HG02938 (cell line): Measurements from ENCODE around the gene GNAT1.

ENCODE experiments used
- ATAC-seq: cut with Tn5 transposase; IDR thresholded peaks from one replicate; pipeline ENCODE4 v1.9.1; 2021; ENCODE audit warnings: mild to moderate bottlenecking, moderate library complexity; ENCODE audit not compliant: unreplicated experiment

Gene GNAT1

DNA sequence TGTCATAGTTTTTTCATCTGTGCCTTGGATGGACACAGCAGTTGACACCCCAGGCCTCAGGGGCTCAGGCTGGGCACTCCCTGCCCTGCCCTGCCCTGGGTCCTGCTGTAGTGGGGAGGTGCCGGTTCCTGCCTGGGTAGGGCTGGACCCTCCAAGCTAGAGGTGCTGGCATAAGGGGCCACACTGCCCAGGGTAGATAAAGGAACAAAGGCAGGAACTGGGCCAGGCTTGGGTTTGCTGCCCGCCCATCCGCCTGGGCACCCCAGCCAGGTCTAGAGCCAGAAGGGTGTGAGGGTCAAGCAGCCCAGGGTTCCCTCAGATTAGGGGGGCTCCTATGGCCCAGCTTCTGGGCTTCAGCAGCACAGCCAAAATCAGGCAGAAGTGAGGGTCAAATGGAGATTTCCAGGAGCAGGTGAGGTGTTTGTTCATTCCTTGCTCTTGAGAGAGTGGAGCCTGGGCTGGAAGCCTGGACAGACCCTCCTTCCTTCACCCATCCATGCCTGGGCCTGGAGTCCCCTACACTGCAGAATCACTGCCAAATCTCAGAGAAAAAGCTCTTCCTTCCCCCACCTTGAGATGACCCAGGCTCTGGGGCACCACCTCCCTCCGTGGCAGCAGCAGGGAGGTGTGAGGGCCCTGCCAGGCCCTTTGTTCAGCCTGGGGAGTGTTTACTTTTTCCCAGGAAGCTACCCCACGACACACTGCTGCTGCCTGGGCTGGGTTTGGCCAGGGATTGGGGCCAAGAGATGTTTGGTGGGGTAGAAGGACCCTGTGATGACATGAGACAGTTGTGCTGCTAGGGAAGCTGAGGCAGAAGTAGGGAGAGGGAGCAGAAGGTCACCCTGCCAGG, 29.2 kb upstream of the GNAT1 start:
- no peak for ATAC-seq

DNA sequence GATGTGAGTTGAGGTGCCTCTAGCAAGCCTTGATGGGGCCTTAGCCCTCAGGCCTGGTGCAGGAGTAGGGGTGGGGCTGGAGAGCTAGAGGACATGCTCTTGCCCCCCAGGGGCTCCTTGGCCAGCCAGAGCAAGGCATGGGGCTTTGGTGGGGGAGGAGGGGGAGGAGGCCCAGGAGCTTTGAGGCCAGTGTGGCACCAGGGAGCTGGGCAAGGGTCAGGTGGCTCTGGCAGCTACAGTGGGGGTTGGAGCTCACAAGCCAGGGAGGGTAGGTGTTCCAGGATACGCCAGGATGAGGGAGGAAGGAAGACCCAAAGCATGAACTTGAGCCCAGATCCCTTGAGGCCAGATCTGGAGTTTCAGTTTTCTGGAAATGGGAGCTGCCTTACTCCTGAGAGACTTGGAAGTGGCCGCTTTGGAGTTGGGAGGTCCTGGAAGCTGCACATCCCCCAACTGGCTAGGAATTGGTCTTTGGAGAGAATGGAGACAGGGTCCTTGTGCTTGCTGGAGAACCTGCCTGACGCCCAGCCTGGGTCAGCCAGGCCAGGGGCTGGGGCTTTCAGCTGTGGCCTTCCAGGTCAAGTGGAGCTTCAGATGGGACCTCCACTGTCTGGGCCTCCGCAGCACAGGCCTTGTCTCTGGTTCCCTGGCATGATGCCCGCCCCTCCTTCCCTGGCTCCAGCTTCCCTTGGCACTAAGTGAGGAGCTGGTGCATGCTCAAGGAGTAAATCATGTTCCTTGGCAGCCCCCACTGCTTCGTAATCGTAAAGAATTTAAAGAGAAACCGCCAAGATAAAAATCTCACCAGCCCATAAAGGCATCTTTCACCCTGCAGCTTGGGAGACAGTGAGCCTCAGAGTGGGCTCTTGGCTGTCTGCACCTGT, 27.6 kb upstream of the GNAT1 start:
- no peak for ATAC-seq

DNA sequence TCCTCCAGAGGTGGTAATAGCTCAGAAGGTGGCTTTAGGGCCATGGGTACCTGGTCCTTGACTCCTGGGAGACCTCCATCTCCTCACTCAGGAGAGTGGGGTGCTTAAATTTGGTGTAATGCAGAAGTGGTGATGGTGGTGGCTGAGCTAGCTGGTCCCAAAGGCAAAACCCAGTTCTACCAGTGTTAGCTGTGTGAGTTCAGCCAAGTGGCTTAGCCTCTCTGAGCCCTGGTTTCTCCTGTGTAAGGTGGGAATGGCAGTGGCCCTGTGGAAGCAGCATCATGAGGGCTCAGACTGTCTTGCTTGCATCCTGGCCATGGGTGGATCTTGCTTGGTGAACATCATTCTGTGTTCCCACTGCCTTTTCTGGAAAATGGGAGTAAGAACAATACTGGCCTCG, 26.9 kb upstream of the GNAT1 start:
- ATAC-seq, result no peak

DNA sequence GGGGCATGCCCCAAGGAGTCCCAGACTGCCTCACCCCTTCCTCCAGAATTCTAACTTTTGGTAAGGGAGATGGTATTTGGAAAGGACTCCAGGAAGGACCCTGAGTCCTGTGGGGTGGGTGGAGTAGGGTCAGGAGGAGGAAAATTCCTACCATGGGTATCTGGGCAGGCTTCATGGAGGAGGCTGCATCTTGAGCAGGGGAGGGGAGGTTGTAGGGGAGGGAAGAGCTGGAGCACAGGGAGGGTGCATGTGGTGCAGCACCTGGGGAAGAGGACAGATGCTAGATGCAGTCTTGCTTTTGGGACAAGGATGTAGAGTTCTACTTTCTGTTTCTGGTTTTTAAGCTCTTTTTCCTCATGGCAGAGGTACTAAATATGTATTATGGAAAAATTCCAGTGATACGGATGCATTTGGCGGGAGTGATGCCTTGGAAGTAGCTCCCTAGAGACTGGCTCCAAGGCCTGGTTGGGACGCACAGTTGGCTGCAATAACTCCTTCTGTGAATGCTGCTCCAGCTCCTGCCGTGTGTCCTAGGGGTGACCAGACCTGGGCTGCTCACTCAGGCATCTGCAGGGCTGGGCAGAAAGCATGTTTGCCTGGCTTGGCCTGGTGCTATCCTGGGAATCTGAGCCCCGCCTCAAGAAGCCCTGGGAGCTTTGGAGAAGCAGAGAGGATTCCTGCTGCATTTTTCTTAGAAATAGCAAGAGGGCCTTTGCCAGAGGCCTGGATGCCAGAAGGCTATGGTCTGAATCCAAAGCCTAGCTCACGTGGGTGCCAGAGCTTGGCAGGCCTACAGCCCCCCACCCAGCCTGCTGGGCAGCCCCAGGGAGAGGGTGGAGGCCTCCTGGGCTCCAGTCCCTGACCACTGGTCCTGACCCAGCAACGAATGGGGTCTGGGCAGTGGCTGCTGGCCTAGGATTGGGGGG, 26.2 kb upstream of the GNAT1 start:
- ATAC-seq, result no peak

DNA sequence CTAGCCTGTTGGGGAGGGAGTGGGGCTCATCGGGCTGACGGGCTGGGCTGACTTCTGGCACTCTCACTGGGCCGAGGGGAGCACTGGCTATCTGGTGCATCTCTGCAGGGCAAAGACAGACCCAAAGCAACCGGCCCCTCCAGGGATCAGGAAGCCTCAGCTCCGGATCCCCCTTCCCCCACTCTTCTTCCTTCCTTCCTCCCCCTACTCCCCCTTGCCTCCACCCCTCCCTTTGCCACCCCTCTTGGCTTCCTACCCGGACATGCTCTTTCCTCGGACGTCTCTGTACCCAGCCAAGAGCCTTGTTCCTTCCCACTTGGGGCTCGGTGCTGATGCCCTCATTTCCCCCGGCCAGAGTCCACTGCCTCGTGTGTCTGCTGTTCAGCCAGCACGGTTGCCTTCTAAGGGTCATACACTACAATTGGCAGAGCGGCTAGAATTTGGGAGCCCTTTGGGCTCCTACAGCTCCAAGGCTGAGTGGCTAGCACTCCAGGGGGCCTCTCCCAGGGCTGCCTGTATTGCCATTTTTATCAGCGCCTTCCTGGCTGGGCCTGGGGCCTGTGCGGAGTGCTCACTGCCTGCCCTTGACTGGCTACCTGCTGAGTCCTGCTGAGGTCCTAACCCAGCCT, 25.4 kb upstream of the GNAT1 start:
- ATAC-seq, result no peak

DNA sequence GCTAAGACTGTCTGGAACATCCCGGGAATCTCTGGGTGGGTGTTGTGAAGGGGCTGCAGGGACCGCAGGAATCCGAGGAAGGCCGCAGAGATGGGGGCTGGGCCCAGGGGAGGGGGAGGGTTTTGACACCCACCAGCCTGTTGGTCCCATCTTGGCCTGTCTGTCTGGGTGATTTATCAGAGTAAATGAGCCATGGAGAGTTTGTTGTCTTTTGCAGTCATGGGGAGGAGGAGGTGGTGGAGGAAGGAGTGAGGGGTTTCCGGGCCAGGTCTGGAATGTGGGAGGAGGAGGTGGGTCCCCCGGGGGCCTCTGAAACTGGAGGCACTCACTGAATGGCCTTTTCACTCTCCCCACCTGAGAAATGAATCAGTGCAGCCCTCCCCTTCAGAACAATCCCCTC, 24.8 kb upstream of the GNAT1 start:
- ATAC-seq, result no peak

DNA sequence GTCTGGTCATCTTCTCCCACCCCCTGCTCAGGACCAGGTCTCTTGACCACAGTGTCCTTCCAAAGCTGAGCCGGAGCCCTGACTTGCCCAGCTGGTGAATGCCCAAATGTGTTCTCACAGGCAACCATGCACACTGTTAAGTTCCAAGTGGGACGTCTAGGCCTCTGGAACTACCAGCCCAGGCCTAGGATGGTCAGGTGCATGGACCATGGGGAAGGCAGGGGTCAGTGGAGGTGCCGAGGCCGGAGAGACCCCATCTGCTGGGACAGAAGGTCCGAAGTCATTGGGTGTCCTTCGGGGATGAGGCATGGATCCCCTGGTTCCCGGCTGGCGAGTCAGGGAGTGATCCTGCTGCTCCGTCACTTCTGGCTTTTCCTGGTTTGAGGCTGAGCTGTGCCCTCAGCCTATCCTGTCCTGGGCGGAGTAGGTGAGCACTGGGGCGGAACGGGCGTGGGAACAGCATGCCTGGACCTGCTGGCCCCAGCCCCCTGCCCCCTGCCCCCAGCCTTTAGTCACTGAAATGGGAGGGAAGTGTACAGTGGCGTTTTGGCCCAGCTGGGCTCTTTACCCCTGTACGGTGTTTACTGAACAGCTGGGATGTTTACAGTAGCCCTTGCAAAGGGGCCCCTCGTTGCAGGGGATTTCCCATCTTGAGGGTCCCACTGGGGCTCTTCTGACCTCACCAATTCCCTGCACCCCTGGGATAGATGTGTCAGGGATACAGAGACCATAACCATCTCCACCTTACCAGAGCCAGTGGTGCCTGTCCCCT, 24.2 kb upstream of the GNAT1 start:
- no peak for ATAC-seq

DNA sequence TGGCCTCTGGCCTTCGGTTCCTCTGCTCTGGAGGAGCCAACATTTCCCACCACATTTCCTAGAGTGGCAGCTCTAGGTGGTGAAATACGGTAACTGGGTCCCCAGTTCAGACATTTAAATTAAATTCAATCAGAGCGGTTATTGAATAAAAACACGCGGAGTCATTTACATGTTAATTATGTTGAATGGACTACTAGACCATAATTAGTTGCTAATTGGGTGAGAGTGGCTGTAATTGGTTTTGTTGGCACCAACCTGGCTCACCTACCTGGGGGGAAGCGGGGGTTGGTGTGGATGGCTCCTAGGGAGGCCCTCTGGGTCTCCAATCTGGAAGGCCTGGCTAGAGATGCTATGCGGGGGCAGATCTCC, 23.6 kb upstream of the GNAT1 start:
- no peak for ATAC-seq

DNA sequence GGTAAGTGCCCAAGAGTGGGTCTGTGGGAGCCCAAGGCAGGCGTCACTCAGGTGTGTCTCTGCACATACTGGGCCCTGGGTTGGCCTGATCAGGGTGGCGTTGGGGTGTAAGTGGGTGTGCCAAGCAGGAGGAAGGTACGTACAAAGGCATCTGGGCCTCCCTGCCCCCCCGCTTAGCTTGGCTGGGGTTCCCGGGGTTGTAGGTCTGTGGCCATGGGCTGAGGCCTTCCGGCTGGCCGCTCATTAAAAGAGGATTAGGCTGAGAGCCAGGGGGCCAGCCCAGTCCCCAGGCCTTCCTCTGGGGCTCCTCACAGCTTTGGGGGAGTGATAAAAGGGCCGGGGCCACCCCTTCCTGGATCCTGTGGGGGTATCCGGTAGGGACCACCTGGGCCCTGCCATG, 23.0 kb upstream of the GNAT1 start:
- ATAC-seq, result no peak

DNA sequence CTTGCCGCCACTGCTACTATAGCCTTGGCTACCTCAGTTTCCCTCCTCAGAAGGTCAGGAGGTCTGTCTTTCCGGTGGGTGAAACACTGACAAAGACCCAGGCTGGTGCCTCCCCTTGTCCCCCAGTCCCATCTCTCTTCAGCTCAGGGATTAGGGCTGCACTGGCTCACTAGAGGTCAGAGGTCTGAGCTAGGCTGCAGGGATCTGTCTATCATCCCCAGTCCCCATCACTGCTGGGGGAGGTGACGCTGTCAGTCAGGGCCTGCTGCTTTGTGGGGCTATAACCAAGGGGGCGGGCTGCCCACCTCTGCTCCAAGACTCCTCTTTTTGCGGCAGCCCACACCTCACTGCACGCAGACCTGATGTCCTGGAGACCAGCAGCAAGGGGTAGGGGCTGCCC, 22.6 kb upstream of the GNAT1 start:
- no peak for ATAC-seq

DNA sequence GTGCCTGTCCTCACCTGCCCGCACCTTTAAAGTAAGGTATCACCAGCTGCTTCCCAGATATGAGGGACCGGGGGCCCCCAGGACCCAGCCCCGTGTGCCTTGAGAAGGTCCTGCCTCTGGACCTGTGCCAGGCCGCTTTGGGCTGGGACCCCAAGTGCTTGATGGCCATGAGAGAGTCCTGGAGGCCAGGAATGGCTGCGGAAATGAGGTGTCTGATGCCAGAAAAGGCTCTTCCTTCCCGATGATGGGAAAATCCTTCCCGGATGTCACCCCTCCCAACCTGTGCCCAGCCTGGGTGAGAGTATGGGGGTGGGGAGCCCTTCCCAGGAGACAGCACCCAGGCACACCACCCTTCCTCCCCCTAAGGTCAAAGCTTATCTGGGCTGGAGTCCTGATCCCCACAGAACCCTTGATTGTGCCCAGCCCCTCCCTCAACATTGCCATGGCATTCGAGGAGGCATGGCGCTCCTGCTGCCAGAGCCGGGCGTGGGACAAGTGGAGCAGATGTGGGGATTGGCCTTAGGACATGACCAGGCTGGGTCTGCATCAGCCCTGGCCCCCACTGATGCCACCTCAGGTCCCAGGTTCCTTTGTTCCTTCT, 22.1 kb upstream of the GNAT1 start:
- no peak for ATAC-seq

DNA sequence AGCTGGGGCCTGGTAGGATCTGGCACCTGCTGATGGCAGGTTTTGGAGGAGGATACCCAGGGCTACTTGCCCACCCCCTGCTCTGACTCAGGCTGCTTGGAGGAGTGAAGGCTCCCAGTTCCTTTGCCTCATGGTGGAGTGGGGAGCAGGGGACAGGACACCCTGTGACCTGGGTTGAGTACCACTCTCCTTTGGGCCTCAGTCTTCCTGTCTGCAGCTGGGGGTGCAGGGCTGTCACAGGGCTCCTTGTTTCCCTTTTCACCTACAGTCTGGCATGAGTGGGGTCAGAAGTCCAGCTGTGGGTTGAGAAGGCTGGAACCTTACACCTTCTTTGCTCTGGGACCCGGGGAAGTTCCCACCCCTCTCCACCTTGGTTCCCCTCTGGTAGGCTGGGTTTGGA, 21.6 kb upstream of the GNAT1 start:
- no peak for ATAC-seq

DNA sequence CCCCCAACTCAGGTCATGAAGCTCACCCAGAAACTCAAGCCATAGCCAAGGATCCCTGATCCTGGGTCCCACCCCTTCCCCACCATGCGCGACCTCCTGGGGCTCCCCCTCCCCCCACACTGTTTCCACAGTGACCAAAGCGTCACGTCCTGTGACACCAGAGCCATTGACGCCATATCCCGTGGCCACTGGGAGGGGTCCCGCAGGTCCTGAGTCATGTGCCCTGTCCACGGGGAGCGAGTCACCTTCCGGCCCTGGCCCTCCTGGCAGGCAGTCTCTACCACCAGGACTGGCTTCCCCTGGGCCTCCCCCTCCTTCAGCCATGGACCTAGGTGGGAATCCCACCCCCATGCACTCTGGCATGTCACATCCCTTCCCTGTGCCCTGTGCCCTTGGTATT, 20.7 kb upstream of the GNAT1 start:
- no peak for ATAC-seq

DNA sequence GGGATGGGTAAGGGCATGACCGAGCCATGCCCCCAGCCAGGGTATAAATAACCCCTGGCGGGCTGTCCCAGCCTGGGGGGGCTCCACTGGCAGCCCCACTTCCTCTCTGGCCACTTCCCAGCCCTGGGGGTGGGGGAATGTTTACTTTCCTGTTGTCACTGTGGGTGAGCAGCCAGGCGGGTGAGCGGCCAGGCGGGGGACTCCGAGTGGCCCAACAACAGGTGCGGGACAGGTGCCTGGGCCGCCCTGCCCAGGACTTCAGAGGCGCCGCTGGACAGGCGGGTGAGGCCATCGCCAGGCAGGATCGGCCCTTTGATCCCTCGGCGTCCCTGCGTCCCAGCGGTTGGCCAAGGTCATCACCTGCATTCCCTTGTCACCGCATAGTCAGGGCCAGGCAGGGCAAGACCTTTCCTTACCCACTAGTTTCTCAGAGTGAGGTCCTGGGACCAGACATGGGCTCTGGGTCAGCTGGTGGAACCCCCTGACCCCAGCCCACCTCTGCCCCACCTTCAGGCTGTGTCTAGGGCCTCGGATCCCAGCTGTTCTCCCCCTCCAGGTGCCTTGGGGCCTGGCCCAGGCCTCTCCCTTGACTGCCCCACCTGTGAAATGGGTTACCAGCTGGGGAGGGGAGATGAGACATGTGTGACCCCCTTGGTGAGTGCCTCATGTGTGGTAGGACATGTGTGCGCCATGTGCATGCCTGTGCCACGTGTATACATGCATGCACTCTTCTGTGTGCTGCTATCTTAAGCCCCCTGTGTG, 19.7 kb upstream of the GNAT1 start:
- no peak for ATAC-seq

DNA sequence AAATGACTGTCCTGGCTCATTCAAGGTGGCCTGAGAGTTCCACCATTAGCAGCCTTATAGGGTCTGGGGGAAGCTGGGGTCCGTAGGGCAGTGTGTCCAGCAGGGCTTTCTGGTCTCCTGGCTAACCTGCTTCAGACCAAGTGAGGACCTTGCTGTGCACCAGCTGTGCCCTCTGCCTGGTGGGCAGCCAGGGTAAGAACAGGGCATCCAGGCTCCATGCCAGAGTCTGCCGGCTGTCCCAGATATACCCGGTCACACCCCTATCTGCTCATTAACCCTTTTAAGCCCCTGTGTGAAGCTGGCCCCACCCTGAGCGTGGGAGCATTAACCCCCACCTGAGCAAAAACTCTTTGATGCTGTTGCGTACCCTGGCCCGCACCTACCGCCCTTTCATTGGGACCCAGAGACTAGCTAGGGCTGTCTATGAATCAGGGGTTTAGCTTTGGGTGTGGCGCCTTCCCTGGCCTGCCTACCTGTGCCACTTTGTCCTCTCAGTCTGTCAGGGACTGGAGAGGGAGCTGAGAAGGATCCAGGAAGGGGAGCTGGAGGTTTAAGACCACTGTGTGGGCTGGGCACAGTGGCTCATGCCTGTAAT, 18.7 kb upstream of the GNAT1 start:
- no peak for ATAC-seq

DNA sequence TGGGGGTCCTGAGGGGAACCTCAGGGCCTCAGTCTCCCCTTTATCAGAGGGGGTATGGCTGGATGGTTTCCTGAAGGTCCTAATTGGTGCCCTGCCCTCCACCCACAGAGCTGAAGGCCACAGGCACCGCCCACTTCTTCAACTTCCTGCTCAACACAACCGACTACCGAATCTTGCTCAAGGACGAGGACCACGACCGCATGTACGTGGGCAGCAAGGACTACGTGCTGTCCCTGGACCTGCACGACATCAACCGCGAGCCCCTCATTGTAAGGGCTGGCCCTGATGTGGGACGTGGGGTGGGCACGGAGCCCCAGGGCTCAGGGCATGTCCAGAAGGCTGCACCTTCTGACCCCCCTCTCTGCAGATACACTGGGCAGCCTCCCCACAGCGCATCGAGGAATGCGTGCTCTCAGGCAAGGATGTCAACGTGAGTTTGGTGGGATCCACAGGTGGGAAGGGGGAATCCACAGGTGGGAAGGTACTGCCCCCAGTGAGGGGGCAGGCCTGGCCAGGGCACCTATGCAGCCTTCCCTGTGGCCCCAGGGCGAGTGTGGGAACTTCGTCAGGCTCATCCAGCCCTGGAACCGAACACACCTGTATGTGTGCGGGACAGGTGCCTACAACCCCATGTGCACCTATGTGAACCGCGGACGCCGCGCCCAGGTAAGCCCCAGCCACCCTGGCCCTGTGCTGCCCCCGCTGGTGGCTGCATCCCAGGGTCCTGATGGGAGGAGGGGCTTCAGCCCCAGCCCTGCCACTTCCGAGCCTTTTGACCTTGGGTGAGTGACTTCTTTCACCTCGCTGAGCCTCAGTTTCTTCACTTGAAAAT, 17.5 kb upstream of the GNAT1 start:
- no peak for ATAC-seq

DNA sequence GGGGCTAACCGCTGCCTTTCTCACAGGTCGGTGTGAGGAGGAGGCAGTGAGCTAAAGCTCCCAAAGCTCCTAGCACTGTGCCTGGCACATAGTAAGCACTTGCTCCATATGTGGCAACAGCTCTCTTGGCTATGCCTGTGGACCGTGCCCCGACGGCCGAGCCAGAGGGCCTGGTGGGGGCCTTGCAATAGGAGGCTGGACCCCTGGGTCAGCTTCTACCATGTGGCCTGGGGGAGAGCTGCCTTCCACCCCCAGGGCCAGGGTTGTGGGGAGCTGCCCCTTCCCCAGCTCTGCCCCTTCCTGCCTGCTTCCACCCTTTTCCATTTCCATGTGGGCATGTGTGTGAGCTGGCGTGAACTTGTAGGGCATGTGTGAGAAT, 16.9 kb upstream of the GNAT1 start:
- no peak for ATAC-seq
